Measurements from ENCODE around the gene SLC22A6.
"Not testable (repeated sequence)": the region's sequence is repeated elsewhere in the genome, so short reads cannot be mapped to it uniquely, and the experiment has no call there.

Gene SLC22A6

GRCh38 chr11:62948765-62949320 is 35.9 kb downstream of the SLC22A6 start:
- no peak for DNase-seq (ENCODE audit: low read depth in 1 of 2, low spot score in 1 of 2)
- no peak overlapping the region for H3K4me3 ChIP-seq (replicated peaks; ENCODE audit: insufficient read depth, low read length)
- TF ChIP-seq GABPA (IDR thresholded peaks at IDR 0.05; ENCODE audit: low read depth): no peak
- no peak for TF ChIP-seq CTCF (IDR thresholded peaks at IDR 0.05; ENCODE audit: insufficient read depth, low read length)
- no peak for TF ChIP-seq REST (IDR thresholded peaks at IDR 0.05; ENCODE audit: insufficient replicate concordance, low read depth)
- TF ChIP-seq POLR2AphosphoS5 (IDR thresholded peaks at IDR 0.05; ENCODE audit: low read depth): no peak
- TF ChIP-seq SPI1 (IDR thresholded peaks at IDR 0.05; ENCODE audit: borderline replicate concordance, low read depth): no peak
- H3K27ac ChIP-seq (replicated peaks): no peak overlapping the region
- H3K27me3 ChIP-seq (ENCODE audit: insufficient read depth, poor library complexity, severe bottlenecking): peaks cover 8% of the 10 kb centered on the region

GRCh38 chr11:62945538-62945937 is 39.2 kb downstream of the SLC22A6 start:
- H3K27me3 ChIP-seq (ENCODE audit: insufficient read depth, poor library complexity, severe bottlenecking); H3K4me3 ChIP-seq (replicated peaks; ENCODE audit: insufficient read depth, low read length); DNase-seq (ENCODE audit: low read depth in 1 of 2, low spot score in 1 of 2); H3K27ac ChIP-seq (replicated peaks): not testable (repeated sequence)

- H3K27ac ChIP-seq (replicated peaks); DNase-seq (ENCODE audit: low read depth in 1 of 2, low spot score in 1 of 2); H3K27me3 ChIP-seq (ENCODE audit: insufficient read depth, poor library complexity, severe bottlenecking); H3K4me3 ChIP-seq (replicated peaks; ENCODE audit: insufficient read depth, low read length): not testable (repeated sequence)
Measured at GRCh38 chr11:62937528-62937927, 47.2 kb downstream of the SLC22A6 start.

GRCh38 chr11:62934496-62934785 is 50.3 kb downstream of the SLC22A6 start:
- no peak for TF ChIP-seq REST (IDR thresholded peaks at IDR 0.05; ENCODE audit: insufficient replicate concordance, low read depth)
- TF ChIP-seq GABPA (IDR thresholded peaks at IDR 0.05; ENCODE audit: low read depth): no peak
- TF ChIP-seq CTCF (IDR thresholded peaks at IDR 0.05; ENCODE audit: insufficient read depth, low read length): no peak
- no peak for TF ChIP-seq SPI1 (IDR thresholded peaks at IDR 0.05; ENCODE audit: borderline replicate concordance, low read depth)
- no peak for TF ChIP-seq POLR2AphosphoS5 (IDR thresholded peaks at IDR 0.05; ENCODE audit: low read depth)
- no peak for DNase-seq (ENCODE audit: low read depth in 1 of 2, low spot score in 1 of 2)
- no peak overlapping the region for H3K27ac ChIP-seq (replicated peaks)
- peaks cover 12% of the 10 kb centered on the region for H3K27me3 ChIP-seq (ENCODE audit: insufficient read depth, poor library complexity, severe bottlenecking)
- H3K4me3 ChIP-seq (replicated peaks; ENCODE audit: insufficient read depth, low read length): no peak overlapping the region

GRCh38 chr11:62933750-62934495 is 50.8 kb downstream of the SLC22A6 start:
- no peak overlapping the region for H3K4me3 ChIP-seq (replicated peaks; ENCODE audit: insufficient read depth, low read length)
- no peak for TF ChIP-seq POLR2AphosphoS5 (IDR thresholded peaks at IDR 0.05; ENCODE audit: low read depth)
- TF ChIP-seq GABPA (IDR thresholded peaks at IDR 0.05; ENCODE audit: low read depth): no peak
- no peak for TF ChIP-seq REST (IDR thresholded peaks at IDR 0.05; ENCODE audit: insufficient replicate concordance, low read depth)
- no peak for TF ChIP-seq SPI1 (IDR thresholded peaks at IDR 0.05; ENCODE audit: borderline replicate concordance, low read depth)
- DNase-seq (ENCODE audit: low read depth in 1 of 2, low spot score in 1 of 2): no peak
- H3K27me3 ChIP-seq (ENCODE audit: insufficient read depth, poor library complexity, severe bottlenecking): peaks cover 14% of the 10 kb centered on the region
- no peak overlapping the region for H3K27ac ChIP-seq (replicated peaks)

Measured in HL-60 (cell line).